Measurements from ENCODE around the gene PPIF.

The PPIF gene

DNA sequence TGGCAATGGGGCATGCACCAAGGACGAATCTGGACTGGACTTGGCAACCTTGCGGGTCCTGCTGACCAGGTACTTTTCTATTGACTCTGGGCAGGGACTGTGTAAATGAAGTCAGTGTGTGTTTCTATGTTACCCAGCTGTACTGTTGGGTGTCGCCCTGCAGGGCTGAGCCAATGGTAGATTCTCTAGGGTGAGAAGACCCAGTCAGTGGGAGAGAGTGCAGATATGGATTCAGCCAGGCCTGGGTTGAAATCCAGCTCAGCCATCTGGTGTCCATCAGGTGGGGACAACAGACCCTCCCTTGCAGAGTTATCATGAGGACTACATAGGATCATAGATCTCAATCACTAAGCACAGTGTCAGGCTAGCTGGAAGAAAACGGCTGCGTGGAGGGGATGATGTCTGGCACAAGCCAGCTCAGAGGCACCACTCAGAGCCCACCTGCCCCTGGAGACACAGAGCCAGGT lies 4.9 kb upstream of the PPIF start:
- H3K27ac ChIP-seq: peak overlapping the region; percentile 42

GRCh38 chr10:79342811-79343561 lies 4.3 kb upstream of the PPIF start:
- H3K27ac ChIP-seq: peak overlapping the region; percentile 42
- no peak for TF ChIP-seq CTCF (conservative IDR thresholded peaks at IDR 0.05)

More for the DNA sequence above, 4.9 kb upstream of the PPIF start:
- no peak for TF ChIP-seq CTCF (conservative IDR thresholded peaks at IDR 0.05)

GRCh38 chr10:79344502-79345195 lies 2.6 kb upstream of the PPIF start:
- no peak for TF ChIP-seq CTCF (conservative IDR thresholded peaks at IDR 0.05)

GRCh38 chr10:79345241-79346011 lies 1.8 kb upstream of the PPIF start:
- TF ChIP-seq CTCF (conservative IDR thresholded peaks at IDR 0.05): no peak
- H3K27ac ChIP-seq: no peak overlapping the region

More at GRCh38 chr10:79344502-79345195, 2.6 kb upstream of the PPIF start:
- H3K27ac ChIP-seq: no peak overlapping the region

GRCh38 chr10:79346012-79346340 lies 1.3 kb upstream of the PPIF start:
- TF ChIP-seq CTCF (conservative IDR thresholded peaks at IDR 0.05): no peak
- H3K27ac ChIP-seq: no peak overlapping the region

GRCh38 chr10:79346388-79347225 lies 662 bp upstream of the PPIF start:
- TF ChIP-seq CTCF (conservative IDR thresholded peaks at IDR 0.05): no peak
- peak overlapping the region; percentile 93 for H3K27ac ChIP-seq
